H9 (cell line): Measurements from ENCODE around the gene LTF. TPM values are rescaled to one million over a fixed set of nuclear protein-coding genes. Genes with fewer than 3 reads are reported as not detected.
"Not testable (repeated sequence)": the region's sequence is repeated elsewhere in the genome, so short reads cannot be mapped to it uniquely, and the experiment has no call there.

Experiments
- DNase-seq: peaks from one replicate; pipeline ENCODE4 v3.0.0-alpha.2; 2017
- H2AFZ ChIP-seq: one replicate; pipeline ENCODE4 v1.6.1; 2013; ENCODE audit warnings: mild to moderate bottlenecking, low read length, control low read depth, moderate library complexity
- H2AK5ac ChIP-seq: 2 replicates; pipeline ENCODE4 v1.6.1; 2013; ENCODE audit warnings: low read length, control low read depth, mixed read lengths; ENCODE audit not compliant: insufficient read length
- H2BK120ac ChIP-seq: one replicate; pipeline ENCODE4 v1.6.1; 2013; ENCODE audit warnings: low read depth, mild to moderate bottlenecking, low read length, control low read depth, inconsistent platforms; ENCODE audit not compliant: poor library complexity, severe bottlenecking
- H2BK12ac ChIP-seq: 2 replicates; pipeline ENCODE4 v1.6.1; 2013; ENCODE audit warnings: low read length, control low read depth, mixed read lengths, low read depth; ENCODE audit not compliant: insufficient read length
- H2BK15ac ChIP-seq: 2 replicates; pipeline ENCODE4 v1.6.1; 2013; ENCODE audit warnings: low read depth, low read length, control low read depth
- H2BK20ac ChIP-seq: one replicate; pipeline ENCODE4 v1.6.1; 2013; ENCODE audit warnings: low read depth, mild to moderate bottlenecking, low read length, control low read depth, inconsistent platforms; ENCODE audit not compliant: poor library complexity, severe bottlenecking
- H2BK5ac ChIP-seq: 2 replicates; pipeline ENCODE4 v1.6.1; 2013; ENCODE audit warnings: low read length, control low read depth, mixed read lengths; ENCODE audit not compliant: insufficient read length
- H3K14ac ChIP-seq: 2 replicates; pipeline ENCODE4 v1.6.1; 2013; ENCODE audit warnings: low read length, control low read depth; ENCODE audit not compliant: insufficient read depth
- H3K18ac ChIP-seq: 2 replicates; pipeline ENCODE4 v1.6.1; 2013; ENCODE audit warnings: low read depth, mild to moderate bottlenecking, mixed read lengths, low read length, control low read depth; ENCODE audit not compliant: insufficient read length
- H3K23ac ChIP-seq: 2 replicates; pipeline ENCODE4 v1.6.1; 2013; ENCODE audit warnings: low read length, control low read depth, mixed read lengths, low read depth; ENCODE audit not compliant: insufficient read length
- H3K23me2 ChIP-seq: 2 replicates; pipeline ENCODE4 v1.6.1; 2013; ENCODE audit warnings: low read depth, mild to moderate bottlenecking, mixed read lengths, low read length, control low read depth; ENCODE audit not compliant: insufficient read length, poor library complexity, severe bottlenecking
- H3K27ac ChIP-seq: 2 replicates; pipeline ENCODE4 v1.5.1; 2013; ENCODE audit warnings: low read length, control low read depth, mixed read lengths, low read depth; ENCODE audit not compliant: insufficient read length
- H3K27me3 ChIP-seq: 2 replicates; pipeline ENCODE4 v1.6.1; 2013; ENCODE audit warnings: low read length, control low read depth, inconsistent platforms; ENCODE audit not compliant: insufficient read depth
- H3K4ac ChIP-seq: 2 replicates; pipeline ENCODE4 v1.6.1; 2013; ENCODE audit warnings: low read depth, mild to moderate bottlenecking, control low read depth, inconsistent platforms, low read length, moderate library complexity
- H3K4me1 ChIP-seq: 2 replicates; pipeline ENCODE4 v1.6.1; 2013; ENCODE audit warnings: low read length, control low read depth, inconsistent platforms; ENCODE audit not compliant: insufficient read depth
- H3K4me2 ChIP-seq: 2 replicates; pipeline ENCODE4 v1.6.1; 2013; ENCODE audit warnings: low read length, control low read depth, mixed read lengths; ENCODE audit not compliant: insufficient read length, insufficient read depth
- H3K56ac ChIP-seq: 2 replicates; pipeline ENCODE4 v1.6.1; 2013; ENCODE audit warnings: low read depth, mild to moderate bottlenecking, mixed read lengths, low read length, control low read depth; ENCODE audit not compliant: insufficient read length
- H3K79me1 ChIP-seq: 2 replicates; pipeline ENCODE4 v1.6.1; 2013; ENCODE audit warnings: low read depth, mild to moderate bottlenecking, moderate library complexity, low read length, control low read depth, inconsistent platforms; ENCODE audit not compliant: insufficient read depth, poor library complexity, severe bottlenecking
- H3K79me2 ChIP-seq: 2 replicates; pipeline ENCODE4 v1.6.1; 2013; ENCODE audit warnings: low read length, control low read depth, inconsistent platforms; ENCODE audit not compliant: insufficient read depth
- H3K9ac ChIP-seq: 2 replicates; pipeline ENCODE4 v1.6.1; 2013; ENCODE audit warnings: low read length, control low read depth, mixed read lengths; ENCODE audit not compliant: insufficient read length; ENCODE audit errors: extremely low read depth
- H3K9me3 ChIP-seq: one replicate; pipeline ENCODE4 v1.6.1; 2013; ENCODE audit warnings: low read depth, low read length, inconsistent platforms; ENCODE audit not compliant: control insufficient read depth
- H3T11ph ChIP-seq: one replicate; pipeline ENCODE4 v1.6.1; 2013; ENCODE audit warnings: mild to moderate bottlenecking, low read length, control low read depth, inconsistent platforms
- H4K20me1 ChIP-seq: one replicate; pipeline ENCODE4 v1.6.1; 2013; ENCODE audit not compliant: control insufficient read depth, insufficient read length, insufficient read depth
- H4K5ac ChIP-seq: 2 replicates; pipeline ENCODE4 v1.6.1; 2013; ENCODE audit warnings: low read depth, mild to moderate bottlenecking, mixed read lengths, low read length, control low read depth; ENCODE audit not compliant: insufficient read length
- H4K8ac ChIP-seq: replicated peaks from 2 replicates; pipeline ENCODE4 v1.6.1; 2013; ENCODE audit warnings: low read length, control low read depth, mixed read lengths, low read depth; ENCODE audit not compliant: insufficient read length
- H4K91ac ChIP-seq: 2 replicates; pipeline ENCODE4 v1.6.1; 2013; ENCODE audit warnings: low read depth, mild to moderate bottlenecking, moderate library complexity, mixed read lengths, low read length, control low read depth; ENCODE audit not compliant: insufficient read length
- H3K27ac Mint-ChIP-seq, 3 experiments: 2 replicates in 2 of 3; 3 replicates in 1 of 3; pipeline ENCODE4 v1.8.0; 2020 to 2021; ENCODE audit warnings: mixed read lengths in 3 of 3, mild to moderate bottlenecking in 1 of 3, moderate library complexity in 1 of 3
- H3K27me3 Mint-ChIP-seq: 2 replicates; pipeline ENCODE4 v1.8.0; 2021; ENCODE audit warnings: low read depth, mild to moderate bottlenecking, moderate library complexity, mixed read lengths
- H3K36me3 Mint-ChIP-seq, 3 experiments: 2 replicates in 2 of 3; 3 replicates in 1 of 3; pipeline ENCODE4 v1.8.0; 2020 to 2021; ENCODE audit warnings: low read depth in 3 of 3, mixed read lengths in 3 of 3; ENCODE audit not compliant: insufficient read depth in 1 of 3
- H3K4me1 Mint-ChIP-seq, 2 experiments: 2 replicates each; pipeline ENCODE4 v1.8.0; 2020; ENCODE audit warnings: mixed read lengths in 2 of 2
- H3K4me3 Mint-ChIP-seq, 2 experiments: 2 replicates in 1 of 2; 3 replicates in 1 of 2; pipeline ENCODE4 v1.8.0; 2020 to 2021; ENCODE audit warnings: mild to moderate bottlenecking in 2 of 2, mixed read lengths in 2 of 2, moderate library complexity in 1 of 2
- H3K9me3 Mint-ChIP-seq, 2 experiments: 2 replicates in 1 of 2; 3 replicates in 1 of 2; pipeline ENCODE4 v1.8.0; 2020; ENCODE audit warnings: mild to moderate bottlenecking in 2 of 2, mixed read lengths in 2 of 2, moderate library complexity in 1 of 2
- WGBS: extraction: QIAGEN DNeasy Blood & Tissue Kit; methylation state at CpG from one replicate; pipeline ENCODE4 v1.1.7; 2013; ENCODE audit warnings: missing lambda C conversion rate, low lambda C conversion rate, mixed read lengths; ENCODE audit not compliant: insufficient read length; ENCODE audit errors: extremely low coverage; 5-methylcytosine and 5-hydroxymethylcytosine counted together
- total RNA-seq: library from RNA; stranded (reverse); gene quantifications from 2 replicates; pipeline ENCODE4 v1.2.1, GENCODE V29; 2021
- TF ChIP-seq, protein P1 (sequence below): fragments of 200-600 bp; sonication (generic); conservative IDR thresholded peaks from 3 replicates; pipeline ENCODE4 v1.8.0; 2021; ENCODE audit warnings: antibody characterized with exemption, mild to moderate bottlenecking

Gene LTF
- total RNA-seq, 1 experiment from 2014 or later = not detected

DNA sequence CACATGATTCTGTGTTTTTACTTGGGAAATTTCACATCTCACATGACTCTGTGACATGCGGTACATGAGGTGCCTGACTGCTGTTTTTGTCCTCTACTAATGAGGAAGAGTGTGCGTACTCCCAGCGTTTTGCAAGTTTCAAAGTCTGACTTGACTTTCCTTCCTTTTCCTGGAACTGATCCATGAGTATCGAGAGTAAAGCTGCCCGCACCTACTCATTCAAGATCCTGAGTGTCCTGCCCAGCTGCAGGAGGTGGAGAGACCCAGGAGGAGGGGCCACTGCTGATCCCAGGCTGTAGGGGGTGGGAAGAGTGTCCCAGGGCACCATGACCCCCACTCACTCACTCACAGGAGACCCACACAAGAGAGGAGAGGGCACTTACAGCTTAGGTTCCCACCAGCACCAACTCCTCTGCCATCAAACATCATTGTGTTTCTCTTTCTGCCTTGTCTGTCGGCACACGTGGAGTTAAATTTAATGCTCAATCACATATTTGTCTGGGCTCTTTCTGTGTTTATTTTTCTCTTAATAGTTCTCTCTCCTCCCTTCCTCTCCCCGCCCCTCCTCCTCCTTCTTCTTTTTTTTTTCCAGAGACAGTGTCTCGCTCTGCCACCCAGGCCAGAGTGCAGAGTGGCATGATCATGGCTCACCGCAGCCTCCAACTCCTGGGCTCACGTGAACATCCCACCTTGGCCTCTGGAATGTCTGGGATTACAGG, 59.2 kb downstream of the LTF start:
- no peaks in the 10 kb centered on the region for H4K20me1 ChIP-seq
- TF ChIP-seq, protein P1, sequence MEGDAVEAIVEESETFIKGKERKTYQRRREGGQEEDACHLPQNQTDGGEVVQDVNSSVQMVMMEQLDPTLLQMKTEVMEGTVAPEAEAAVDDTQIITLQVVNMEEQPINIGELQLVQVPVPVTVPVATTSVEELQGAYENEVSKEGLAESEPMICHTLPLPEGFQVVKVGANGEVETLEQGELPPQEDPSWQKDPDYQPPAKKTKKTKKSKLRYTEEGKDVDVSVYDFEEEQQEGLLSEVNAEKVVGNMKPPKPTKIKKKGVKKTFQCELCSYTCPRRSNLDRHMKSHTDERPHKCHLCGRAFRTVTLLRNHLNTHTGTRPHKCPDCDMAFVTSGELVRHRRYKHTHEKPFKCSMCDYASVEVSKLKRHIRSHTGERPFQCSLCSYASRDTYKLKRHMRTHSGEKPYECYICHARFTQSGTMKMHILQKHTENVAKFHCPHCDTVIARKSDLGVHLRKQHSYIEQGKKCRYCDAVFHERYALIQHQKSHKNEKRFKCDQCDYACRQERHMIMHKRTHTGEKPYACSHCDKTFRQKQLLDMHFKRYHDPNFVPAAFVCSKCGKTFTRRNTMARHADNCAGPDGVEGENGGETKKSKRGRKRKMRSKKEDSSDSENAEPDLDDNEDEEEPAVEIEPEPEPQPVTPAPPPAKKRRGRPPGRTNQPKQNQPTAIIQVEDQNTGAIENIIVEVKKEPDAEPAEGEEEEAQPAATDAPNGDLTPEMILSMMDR = no peak
- no peak overlapping the region for H2BK5ac ChIP-seq
- no peak overlapping the region for H3K4me2 ChIP-seq
- peaks cover 4% of the 10 kb centered on the region for H3K27me3 Mint-ChIP-seq
- H3K36me3 Mint-ChIP-seq = no peaks in the 10 kb centered on the region
- no peak overlapping the region for H2BK12ac ChIP-seq
- no peak overlapping the region for H4K91ac ChIP-seq
- no CpG with 5 or more reads among the region's 11 CpGs for WGBS
- H2AK5ac ChIP-seq = no peak overlapping the region
- H3K4me1 Mint-ChIP-seq = peaks cover 0 to 2% of the 10 kb centered on the region in 2 experiments; a peak in 1 of 4 replicates
- no peak overlapping the region for H4K8ac ChIP-seq
- H3K27ac Mint-ChIP-seq = no peak overlapping the region
- no peak overlapping the region for H2BK20ac ChIP-seq
- H3K18ac ChIP-seq = no peak overlapping the region
- no peaks in the 10 kb centered on the region for H3K23me2 ChIP-seq
- H3K79me2 ChIP-seq = no peaks in the 10 kb centered on the region
- no peaks in the 10 kb centered on the region for H3K9me3 ChIP-seq
- H3K4me3 Mint-ChIP-seq = no peak overlapping the region
- H2AFZ ChIP-seq = no peak overlapping the region
- no peak overlapping the region for H3K4ac ChIP-seq
- no peak overlapping the region for H3K56ac ChIP-seq
- H3K79me1 ChIP-seq = no peaks in the 10 kb centered on the region
- H4K5ac ChIP-seq = no peak overlapping the region
- H3K27ac ChIP-seq = no peak overlapping the region
- DNase-seq = no peak
- H3K9me3 Mint-ChIP-seq = no peaks in the 10 kb centered on the region
- H2BK15ac ChIP-seq = no peak overlapping the region
- no peak overlapping the region for H2BK120ac ChIP-seq
- no peaks in the 10 kb centered on the region for H3K27me3 ChIP-seq
- no peak overlapping the region for H3K9ac ChIP-seq
- H3K4me1 ChIP-seq = no peaks in the 10 kb centered on the region
- no peak overlapping the region for H3T11ph ChIP-seq
- H3K14ac ChIP-seq = no peak overlapping the region; the same call in 1 of the 2 replicates
- no peak overlapping the region for H3K23ac ChIP-seq

DNA sequence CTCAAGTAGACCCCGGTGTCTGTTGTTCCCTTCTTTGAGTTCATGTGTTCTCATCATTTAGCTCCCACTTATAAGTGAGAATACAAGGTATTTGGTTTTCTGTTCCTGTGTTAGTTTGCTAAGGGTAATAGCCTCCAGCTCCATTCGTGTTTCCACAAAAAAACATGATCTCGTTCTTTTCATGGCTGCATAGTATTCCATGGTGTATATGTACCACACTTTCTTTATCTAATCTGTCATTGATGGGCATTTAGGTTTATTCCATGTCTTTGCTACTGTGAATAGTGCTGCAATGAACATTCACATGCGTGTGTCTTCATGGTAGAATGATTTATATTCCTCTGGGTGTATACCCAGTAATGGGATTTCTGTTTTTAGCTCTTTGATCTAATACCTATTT, 61.8 kb downstream of the LTF start:
- H3K27ac ChIP-seq, H4K20me1 ChIP-seq, H2BK15ac ChIP-seq, DNase-seq, H2AK5ac ChIP-seq, H3K23ac ChIP-seq, H4K8ac ChIP-seq, H3T11ph ChIP-seq, H3K9ac ChIP-seq, H3K4me1 Mint-ChIP-seq, H2BK12ac ChIP-seq, H3K4me3 Mint-ChIP-seq, H3K9me3 ChIP-seq, H2BK120ac ChIP-seq, H2BK20ac ChIP-seq, H3K18ac ChIP-seq, H3K27me3 Mint-ChIP-seq, H2BK5ac ChIP-seq, H3K27ac Mint-ChIP-seq, H3K4me2 ChIP-seq, H3K79me1 ChIP-seq, H2AFZ ChIP-seq, H4K91ac ChIP-seq, H3K56ac ChIP-seq, H4K5ac ChIP-seq, H3K4ac ChIP-seq, H3K14ac ChIP-seq, H3K27me3 ChIP-seq, H3K23me2 ChIP-seq, H3K9me3 Mint-ChIP-seq, H3K36me3 Mint-ChIP-seq, H3K4me1 ChIP-seq, H3K79me2 ChIP-seq: not testable (repeated sequence)
- WGBS = no CpG with 5 or more reads among the region's 4 CpGs
